Stomach (tissue), 9 donors: Measurements from ENCODE around the gene SMAD6. TPM values are rescaled to one million over a fixed set of nuclear protein-coding genes. Genes with fewer than 3 reads are reported as not detected.

ENCODE experiments used
- DNase-seq, 2 donors: peaks; one replicate each; pipeline versions ENCODE4 v3.0.0 to v3.0.0-alpha.2; 2013 to 2019
- H3K27ac ChIP-seq, 5 donors: fragments of 200-600 bp in 4 of 5; sonication (generic) in 4 of 5; one replicate each; pipeline ENCODE4 v1.5.1; 2013 to 2019; ENCODE audit warnings: mild to moderate bottlenecking in 1 of 5, moderate library complexity in 1 of 5
- H3K27me3 ChIP-seq, 3 donors: fragments of 200-600 bp; sonication (generic); one replicate each; pipeline ENCODE4 v1.5.1; 2017 to 2019; ENCODE audit warnings: mixed run types in 1 of 3
- H3K36me3 ChIP-seq, 4 donors: fragments of 200-600 bp; sonication (generic); 1 replicate in 3 of 4; 2 replicates in 1 of 4; pipeline ENCODE4 v1.5.1; 2016 to 2019
- H3K4me1 ChIP-seq, 4 donors: fragments of 200-600 bp; sonication (generic); one replicate each; pipeline ENCODE4 v1.5.1; 2016 to 2019
- H3K4me3 ChIP-seq, 4 donors: fragments of 200-600 bp; sonication (generic) in 3 of 4; one replicate each; pipeline ENCODE4 v1.5.1; 2016 to 2019; ENCODE audit warnings: mild to moderate bottlenecking in 1 of 4
- H3K9me3 ChIP-seq, 4 donors: fragments of 200-600 bp; sonication (generic); one replicate each; pipeline ENCODE4 v1.5.1; 2016 to 2019
- CTCF ChIP-seq, 7 experiments: fragments of 450-650 bp in 4 of 7; fragments of 200-600 bp in 3 of 7; sonication (generic) in 3 of 7; IDR thresholded peaks; one replicate each; pipeline ENCODE4 v1.5.1; 2016 to 2019; ENCODE audit warnings: antibody characterized with exemption in 7 of 7, control low read depth in 2 of 7, mild to moderate bottlenecking in 1 of 7
- EP300 ChIP-seq: sonication (generic); formaldehyde crosslinking; IDR thresholded peaks from one replicate; pipeline ENCODE4 v1.6.1; 2017; ENCODE audit warnings: antibody characterized with exemption
- POLR2A ChIP-seq, 4 donors: fragments of 450-650 bp; IDR thresholded peaks; one replicate each; pipeline ENCODE4 v1.6.1; 2016; ENCODE audit warnings: antibody characterized with exemption in 4 of 4, control low read depth in 2 of 4, mild to moderate bottlenecking in 1 of 4, moderate library complexity in 1 of 4
- POLR2AphosphoS5 ChIP-seq, 3 donors: sonication (generic); formaldehyde crosslinking; IDR thresholded peaks; one replicate each; pipeline ENCODE4 v1.6.1; 2016; ENCODE audit warnings: antibody characterized with exemption in 3 of 3
- WGBS, 5 donors: extraction: QIAGEN DNeasy Blood & Tissue Kit in 3 of 5; methylation state at CpG; one replicate each; pipeline versions ENCODE4 v1.1.5 to v1.1.7; 2013 to 2018; 5-methylcytosine and 5-hydroxymethylcytosine counted together
- intact Hi-C: fragments of 100-400 bp; cut with DNase I; formaldehyde crosslinking; loops from one replicate; pipeline ENCODE4 v1.15.1; 2023; ENCODE audit warnings: low total_unique reads
- polyA plus RNA-seq, 3 donors: library from polyadenylated mRNA; stranded (reverse); fragments of 200-250 nt; gene quantifications; one replicate each; pipeline ENCODE4 v1.2.3, GENCODE V29; 2013
- total RNA-seq, 5 donors: library from RNA; depleted of rRNA; stranded (reverse); fragments of >200 nt; gene quantifications; one replicate each; pipeline versions ENCODE4 v1.1.0 to v1.2.3, GENCODE V29; 2014 to 2016
- donor health status: healthy with polysubstance abuse.
- donor health status: Bipolar disorder and iron deficiency.
- donor health status: healthy.

Gene SMAD6
- total and polyA plus RNA-seq, 8 donors = 4.0 to 112 (median 28.3) TPM

DNA sequence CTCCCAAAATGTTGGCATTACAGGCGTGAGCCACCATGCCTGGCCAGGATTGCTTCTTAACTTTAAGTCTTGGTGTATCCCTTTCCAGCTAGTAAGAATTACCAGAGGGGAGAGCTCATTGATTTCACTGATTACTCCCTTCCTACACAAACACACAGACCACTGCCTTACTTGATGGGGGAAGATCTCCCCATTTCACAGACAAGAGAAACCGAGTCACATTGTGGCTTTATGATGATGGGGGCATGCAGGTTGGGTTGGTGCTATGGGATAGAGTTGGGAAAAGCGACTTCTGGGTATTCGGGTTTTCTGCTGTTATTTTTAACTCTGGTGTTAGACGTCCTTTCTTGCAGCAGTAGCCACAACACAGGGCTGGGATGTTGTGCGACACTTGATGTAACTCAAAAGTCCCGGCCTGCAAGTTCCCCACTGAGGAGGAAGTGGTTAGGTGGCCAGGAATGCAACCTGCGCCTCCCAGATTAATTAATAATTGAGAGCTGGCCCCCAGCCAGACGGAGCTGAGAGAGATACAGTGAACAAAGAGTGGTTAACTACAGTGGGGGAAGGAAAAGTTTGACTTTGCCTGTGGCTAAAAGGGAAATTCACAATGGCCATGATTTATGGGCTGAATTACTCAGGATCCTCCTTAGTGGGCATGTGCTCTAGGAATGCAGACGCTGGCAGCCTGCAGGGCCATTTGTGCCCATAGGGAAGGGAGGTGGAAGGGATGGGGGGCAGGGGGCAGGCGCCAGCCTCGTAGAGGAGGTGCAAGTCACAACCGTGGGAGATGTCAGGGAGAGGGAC, 63.6 kb downstream of the SMAD6 start:
- H3K9me3 ChIP-seq = no peaks in the 10 kb centered on the region
- H3K4me1 ChIP-seq = peaks cover 86 to 100% (median 91%) of the 10 kb centered on the region in 4 donors
- H3K36me3 ChIP-seq = no peaks in the 10 kb centered on the region
- TF ChIP-seq CTCF (IDR thresholded peaks at IDR 0.05) (no peak), POLR2AphosphoS5 (IDR thresholded peaks at IDR 0.05) (peak in 2 of 3 donors; percentile 70 to 84)
- no peaks in the 10 kb centered on the region for H3K27me3 ChIP-seq
- no peak overlapping the region for H3K4me3 ChIP-seq
- H3K27ac ChIP-seq = peak overlapping the region; percentile 81 to 90 (median 86)
- WGBS, 5 donors = 16 to 29% (median 19%) methylated on average over 13 of the region's 13 CpGs
- intact Hi-C loops = no loop called here
- peak; percentile 95 to 97 for DNase-seq

DNA sequence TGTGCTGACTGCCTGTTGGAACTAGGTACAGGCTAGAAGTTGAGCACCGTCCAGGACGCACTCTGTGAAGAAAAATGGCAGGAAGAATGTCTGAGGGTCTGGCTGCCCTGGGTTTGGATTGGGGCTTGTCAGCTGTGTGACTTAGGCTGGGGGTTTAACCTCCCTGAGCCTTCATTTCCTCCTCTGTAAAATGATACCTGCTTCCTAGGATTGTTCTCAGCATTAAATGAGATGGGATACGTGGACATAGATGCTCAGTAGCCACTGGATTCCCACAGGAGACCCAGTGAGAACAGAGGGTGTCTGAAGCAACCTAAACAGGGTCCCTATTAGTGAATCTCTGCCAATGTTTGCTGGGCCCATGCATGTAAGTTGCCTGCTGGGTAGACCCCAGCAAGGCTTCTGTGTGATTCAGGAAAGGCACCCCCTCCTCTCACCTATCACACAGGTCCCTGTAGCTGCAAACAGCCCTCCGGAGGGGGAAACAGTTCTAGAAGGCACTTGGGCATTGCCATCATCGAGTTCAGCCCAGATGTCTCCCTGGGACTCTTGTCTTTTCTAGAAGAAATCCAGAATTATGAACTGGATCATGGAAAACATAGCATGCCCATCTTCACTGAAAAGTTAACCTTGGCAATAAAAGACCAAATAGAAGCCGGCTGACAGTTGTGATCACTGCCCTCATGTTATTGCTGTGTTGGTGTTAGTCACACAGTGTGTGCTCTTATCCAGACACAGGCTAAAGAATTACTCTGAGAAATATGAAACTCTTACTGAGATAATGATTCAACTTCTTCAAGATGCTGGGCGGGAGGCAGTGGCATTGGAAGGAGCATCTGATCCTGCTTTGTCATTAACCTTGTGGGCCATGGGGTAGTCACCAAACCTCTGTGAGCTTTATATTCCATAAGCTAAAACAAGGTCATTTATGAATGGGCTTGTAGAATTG, 64.5 kb downstream of the SMAD6 start:
- Histone ChIP-seq H3K9me3 (no peaks in the 10 kb centered on the region), H3K4me1 (peaks cover 86 to 100% (median 90%) of the 10 kb centered on the region in 4 donors), H3K4me3 (no peak overlapping the region), H3K27me3 (no peaks in the 10 kb centered on the region), H3K36me3 (no peaks in the 10 kb centered on the region), H3K27ac (peak overlapping the region; percentile 81 to 90 (median 86))
- DNase-seq = no peak
- 32 to 58% (median 46%) methylated on average over 7 of the region's 7 CpGs for WGBS, 5 donors
- intact Hi-C loops = no loop called here
- no peak for TF ChIP-seq CTCF (IDR thresholded peaks at IDR 0.05)
- TF ChIP-seq POLR2A (IDR thresholded peaks at IDR 0.05) = no peak
- no peak for TF ChIP-seq POLR2AphosphoS5 (IDR thresholded peaks at IDR 0.05)
- TF ChIP-seq EP300 = no peak

- intact Hi-C loops = no loop called here
- Histone ChIP-seq H3K27me3 (no peaks in the 10 kb centered on the region), H3K4me3 (no peak overlapping the region), H3K27ac (peak overlapping the region; percentile 81 to 90 (median 86)), H3K4me1 (peaks cover 86 to 100% (median 90%) of the 10 kb centered on the region in 4 donors), H3K9me3 (no peaks in the 10 kb centered on the region), H3K36me3 (no peaks in the 10 kb centered on the region)
- 37 to 65% (median 46%) methylated on average over 3 of the region's 3 CpGs for WGBS, 5 donors
- DNase-seq = no peak
- TF ChIP-seq EP300 = no peak
- TF ChIP-seq CTCF (IDR thresholded peaks at IDR 0.05) = no peak
- no peak for TF ChIP-seq POLR2AphosphoS5 (IDR thresholded peaks at IDR 0.05)
- TF ChIP-seq POLR2A (IDR thresholded peaks at IDR 0.05) = no peak
These were observed 65.2 kb downstream of the SMAD6 start for GRCh38 chr15:66767240-66767659.

DNA sequence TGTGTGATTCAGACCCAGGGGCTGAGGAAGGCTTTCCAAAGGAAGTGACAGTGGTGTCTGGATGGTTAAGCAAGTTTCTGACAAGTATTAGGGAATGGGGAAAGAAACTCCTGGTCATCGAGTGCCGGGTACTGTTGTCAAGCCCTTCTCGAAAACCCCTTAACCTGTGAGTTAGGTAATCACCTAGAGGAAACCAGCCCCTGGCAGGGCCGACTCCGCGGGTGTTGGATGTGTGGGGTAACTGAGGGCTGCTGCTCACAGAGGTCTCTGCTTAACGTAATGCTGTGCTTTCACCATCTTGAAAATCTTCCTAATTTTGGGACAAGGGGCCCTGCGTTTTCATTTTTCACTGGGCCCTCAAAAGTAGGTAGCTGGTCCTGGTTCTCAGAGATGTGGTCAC, 67.0 kb downstream of the SMAD6 start:
- DNase-seq = no peak
- intact Hi-C loops = no loop called here
- TF ChIP-seq CTCF (IDR thresholded peaks at IDR 0.05) (no peak), POLR2A (IDR thresholded peaks at IDR 0.05) (no peak), POLR2AphosphoS5 (IDR thresholded peaks at IDR 0.05) (no peak)
- Histone ChIP-seq H3K27ac (peak overlapping the region; percentile 55 to 88 (median 84)), H3K27me3 (no peaks in the 10 kb centered on the region), H3K36me3 (no peaks in the 10 kb centered on the region), H3K4me1 (peaks cover 86 to 100% (median 90%) of the 10 kb centered on the region in 4 donors), H3K9me3 (no peaks in the 10 kb centered on the region), H3K4me3 (no peak overlapping the region)
- 75 to 88% (median 82%) methylated on average over 8 of the region's 8 CpGs for WGBS, 5 donors
